Adipocyte (in vitro differentiated cells): ENCODE data around the gene PNMA8A.
"Not testable (repeated sequence)": the region's sequence is repeated elsewhere in the genome, so short reads cannot be mapped to it uniquely, and the experiment has no call there.

ENCODE experiments used
- DNase-seq: peaks from one replicate; pipeline ENCODE4 v3.0.0-alpha.2; 2015; ENCODE audit warnings: low read depth
- H3K27me3 ChIP-seq: replicated peaks from 2 replicates; pipeline ENCODE4 v1.7.0; 2013; ENCODE audit warnings: mild to moderate bottlenecking, low read length, moderate library complexity; ENCODE audit not compliant: control insufficient read depth, insufficient read depth
- H3K36me3 ChIP-seq: 2 replicates; pipeline ENCODE4 v1.7.0; 2013; ENCODE audit warnings: low read length, mild to moderate bottlenecking, moderate library complexity; ENCODE audit not compliant: control insufficient read depth, insufficient read depth, severe bottlenecking
- H3K4me1 ChIP-seq: 2 replicates; pipeline ENCODE4 v1.7.0; 2013; ENCODE audit warnings: mild to moderate bottlenecking, low read length, moderate library complexity; ENCODE audit not compliant: control insufficient read depth, insufficient read depth
- H3K4me3 ChIP-seq: 2 replicates; pipeline ENCODE4 v1.7.0; 2013; ENCODE audit warnings: mild to moderate bottlenecking, low read length, moderate library complexity
- H3K9ac ChIP-seq: 2 replicates; pipeline ENCODE4 v1.7.0; 2013; ENCODE audit warnings: mild to moderate bottlenecking, low read length, moderate library complexity
- H3K9me3 ChIP-seq: 2 replicates; pipeline ENCODE4 v1.7.0; 2013; ENCODE audit warnings: mild to moderate bottlenecking, low read length, moderate library complexity; ENCODE audit not compliant: control insufficient read depth

PNMA8A gene

DNA sequence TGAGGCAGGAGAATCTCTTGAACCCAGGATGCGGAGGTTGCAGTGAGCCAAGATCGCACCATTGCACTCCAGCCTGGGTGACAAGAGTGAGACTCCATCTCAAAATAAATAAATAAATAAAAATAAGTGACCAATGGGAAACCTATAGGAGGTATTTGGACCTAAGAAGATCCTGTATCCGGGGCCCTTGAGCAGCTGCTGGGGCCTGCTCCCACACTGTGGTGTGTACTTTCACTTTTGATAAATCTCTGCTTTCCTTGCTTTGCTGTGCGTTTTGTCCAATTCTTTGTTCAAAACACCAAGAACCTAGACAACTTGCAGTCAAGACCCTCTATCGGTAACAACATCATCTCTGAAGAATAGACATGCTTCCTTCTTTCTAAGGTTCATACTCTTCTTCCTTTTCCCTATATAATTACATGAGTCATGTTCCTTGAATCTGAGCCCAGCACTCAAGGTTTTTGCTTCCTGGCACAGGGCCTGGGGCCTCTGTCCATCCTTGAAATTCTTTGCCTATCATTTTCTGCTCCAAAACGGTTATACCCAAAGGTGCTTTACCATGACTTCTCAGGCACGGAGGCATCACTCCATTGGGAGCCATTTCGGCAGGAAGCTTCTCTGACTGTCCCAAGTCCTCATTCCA, 28.4 kb downstream of the PNMA8A start:
- Histone ChIP-seq H3K27me3 (no peaks in the 10 kb centered on the region), H3K9me3 (no peaks in the 10 kb centered on the region), H3K36me3 (no peaks in the 10 kb centered on the region), H3K4me3 (peak overlapping the region; percentile 56), H3K9ac (no peak overlapping the region), H3K4me1 (peaks cover 22% of the 10 kb centered on the region)
- peak; percentile 84 for DNase-seq

DNA sequence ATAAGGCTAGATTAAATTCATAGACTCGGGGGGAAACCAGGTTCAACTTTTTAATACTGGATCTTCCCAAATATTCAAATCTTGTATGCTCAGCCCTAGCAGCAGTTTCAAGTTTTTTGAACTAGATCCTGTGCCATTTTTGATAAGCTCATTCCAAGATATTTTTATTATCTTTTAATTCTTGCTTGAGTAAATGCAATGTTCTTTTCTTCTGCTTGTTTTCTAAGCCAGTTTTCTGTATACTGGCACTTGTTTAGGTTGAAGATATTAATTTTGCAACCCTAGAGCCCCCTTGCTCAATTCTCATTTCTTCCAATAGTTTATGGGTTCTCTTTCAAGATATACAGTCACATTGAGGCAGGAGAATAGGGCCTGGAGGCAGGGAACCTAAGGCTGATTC, 29.5 kb downstream of the PNMA8A start:
- Histone ChIP-seq H3K4me3 (no peak overlapping the region), H3K4me1 (peaks cover 22% of the 10 kb centered on the region), H3K9me3 (no peaks in the 10 kb centered on the region)

DNA sequence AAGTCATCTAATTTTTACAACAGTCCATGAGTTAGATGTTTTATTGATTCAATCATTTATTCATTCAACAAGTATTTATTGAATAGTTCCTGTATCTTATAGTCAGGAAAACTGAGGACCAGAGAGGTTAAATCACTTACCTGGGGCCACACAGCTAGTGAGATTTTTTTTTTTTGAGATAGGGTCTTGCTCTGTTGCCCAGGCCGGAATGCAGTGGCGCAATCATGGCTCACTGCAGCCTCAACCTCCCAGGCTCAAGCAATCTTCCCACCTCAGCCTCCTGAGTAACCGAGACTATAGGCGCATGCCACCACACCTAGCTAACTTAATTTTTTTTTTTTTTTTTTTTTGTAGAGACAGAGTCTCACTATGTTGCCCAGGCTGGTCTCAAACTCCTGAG, 35.7 kb downstream of the PNMA8A start:
- H3K9me3 ChIP-seq, H3K4me3 ChIP-seq, H3K9ac ChIP-seq, DNase-seq, H3K4me1 ChIP-seq, H3K27me3 ChIP-seq, H3K36me3 ChIP-seq: not testable (repeated sequence)

More for the DNA sequence above, 29.5 kb downstream of the PNMA8A start:
- H3K27me3 ChIP-seq, result no peaks in the 10 kb centered on the region
- H3K36me3 ChIP-seq, result no peaks in the 10 kb centered on the region
- DNase-seq, result no peak
- H3K9ac ChIP-seq, result peak overlapping the region; percentile 32

DNA sequence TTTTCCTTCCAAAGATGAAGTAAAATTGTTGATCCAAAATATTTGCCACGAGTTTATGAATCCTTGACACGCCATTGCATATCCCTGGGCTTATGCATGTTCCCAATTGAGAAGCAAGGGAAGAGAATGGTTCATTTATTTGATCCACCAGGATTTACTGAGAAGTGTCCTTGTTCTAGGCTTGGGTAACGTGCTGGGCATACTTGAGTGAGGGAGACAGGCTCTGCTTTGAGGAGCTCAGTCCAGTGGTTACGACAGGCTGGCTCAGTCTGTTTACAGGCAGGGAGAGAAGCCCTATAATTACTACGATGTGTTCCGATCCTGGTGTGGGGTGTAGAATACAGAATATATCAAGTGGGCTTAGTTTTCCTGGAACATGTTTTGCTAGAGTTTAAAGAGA, 36.4 kb downstream of the PNMA8A start:
- Histone ChIP-seq H3K36me3 (no peaks in the 10 kb centered on the region), H3K9me3 (no peaks in the 10 kb centered on the region), H3K4me1 (no peaks in the 10 kb centered on the region), H3K27me3 (peaks cover 3% of the 10 kb centered on the region), H3K9ac (no peak overlapping the region), H3K4me3 (no peak overlapping the region)
- no peak for DNase-seq

DNA sequence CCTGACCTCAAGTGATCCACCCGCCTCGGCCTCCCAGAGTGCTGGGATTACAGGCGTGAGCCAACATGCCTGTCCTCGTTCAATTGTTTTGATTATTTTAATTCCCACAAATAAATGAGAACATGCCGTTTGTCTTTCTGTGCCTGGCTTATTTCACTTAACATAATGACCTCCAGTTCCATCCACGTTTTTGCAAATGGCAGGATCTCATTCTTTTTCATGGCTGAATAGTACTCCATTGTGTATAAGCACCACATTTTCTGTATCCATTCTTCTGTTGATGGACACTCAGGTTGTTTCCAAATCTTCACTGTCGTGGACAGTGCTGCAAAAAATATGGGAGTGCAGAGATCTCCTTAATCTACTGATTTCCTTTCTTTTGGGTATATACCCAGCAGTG, 37.9 kb downstream of the PNMA8A start:
- not testable (repeated sequence) for H3K4me1 ChIP-seq

DNA sequence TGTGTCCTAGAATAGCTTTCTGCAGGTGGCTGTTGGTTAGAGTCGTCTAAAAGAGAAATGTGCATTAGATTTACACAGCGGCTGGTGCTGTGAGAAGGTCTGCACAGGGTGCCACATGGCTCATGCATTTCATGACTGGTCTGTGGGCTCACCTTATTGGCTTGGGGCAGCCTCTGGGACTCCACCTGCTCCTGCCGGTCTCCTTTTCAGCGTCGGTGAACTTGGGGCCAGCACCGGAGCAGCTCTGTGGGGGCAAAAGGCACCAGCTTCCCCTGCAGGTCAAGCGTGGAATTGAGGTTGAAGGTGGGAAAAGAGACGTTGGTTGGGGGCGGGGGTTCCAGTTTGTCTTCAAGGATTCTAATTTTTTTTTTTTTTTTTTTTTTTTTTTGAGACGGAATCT, 39.5 kb downstream of the PNMA8A start:
- Histone ChIP-seq H3K36me3 (no peaks in the 10 kb centered on the region), H3K4me1 (peaks cover 5% of the 10 kb centered on the region), H3K9me3 (no peaks in the 10 kb centered on the region), H3K9ac (no peak overlapping the region), H3K4me3 (no peak overlapping the region), H3K27me3 (peaks cover 9% of the 10 kb centered on the region)
- no peak for DNase-seq

More for the DNA sequence above, 37.9 kb downstream of the PNMA8A start:
- H3K4me3 ChIP-seq, H3K27me3 ChIP-seq, DNase-seq, H3K36me3 ChIP-seq, H3K9me3 ChIP-seq, H3K9ac ChIP-seq: not testable (repeated sequence)

DNA sequence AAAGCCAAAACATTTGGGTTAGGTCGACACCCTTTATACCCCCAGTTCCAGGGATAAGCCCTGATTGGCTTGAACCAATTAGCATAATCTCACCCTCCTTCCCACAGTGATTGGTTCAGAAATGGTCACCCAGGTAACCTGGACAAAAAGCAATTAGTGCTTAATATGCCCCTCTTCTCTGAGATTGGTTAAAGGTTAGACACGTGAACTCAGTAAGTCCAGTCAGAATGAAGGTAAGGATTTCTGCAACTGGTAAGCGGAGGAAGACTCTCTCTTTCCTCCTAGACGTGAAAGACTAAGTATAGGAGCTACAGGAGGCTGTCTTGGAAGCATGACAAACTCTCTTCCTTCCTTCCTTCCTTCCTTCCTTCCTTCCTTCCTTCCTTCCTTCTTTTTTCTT, 41.4 kb downstream of the PNMA8A start:
- peaks cover 10% of the 10 kb centered on the region for H3K4me1 ChIP-seq

DNA sequence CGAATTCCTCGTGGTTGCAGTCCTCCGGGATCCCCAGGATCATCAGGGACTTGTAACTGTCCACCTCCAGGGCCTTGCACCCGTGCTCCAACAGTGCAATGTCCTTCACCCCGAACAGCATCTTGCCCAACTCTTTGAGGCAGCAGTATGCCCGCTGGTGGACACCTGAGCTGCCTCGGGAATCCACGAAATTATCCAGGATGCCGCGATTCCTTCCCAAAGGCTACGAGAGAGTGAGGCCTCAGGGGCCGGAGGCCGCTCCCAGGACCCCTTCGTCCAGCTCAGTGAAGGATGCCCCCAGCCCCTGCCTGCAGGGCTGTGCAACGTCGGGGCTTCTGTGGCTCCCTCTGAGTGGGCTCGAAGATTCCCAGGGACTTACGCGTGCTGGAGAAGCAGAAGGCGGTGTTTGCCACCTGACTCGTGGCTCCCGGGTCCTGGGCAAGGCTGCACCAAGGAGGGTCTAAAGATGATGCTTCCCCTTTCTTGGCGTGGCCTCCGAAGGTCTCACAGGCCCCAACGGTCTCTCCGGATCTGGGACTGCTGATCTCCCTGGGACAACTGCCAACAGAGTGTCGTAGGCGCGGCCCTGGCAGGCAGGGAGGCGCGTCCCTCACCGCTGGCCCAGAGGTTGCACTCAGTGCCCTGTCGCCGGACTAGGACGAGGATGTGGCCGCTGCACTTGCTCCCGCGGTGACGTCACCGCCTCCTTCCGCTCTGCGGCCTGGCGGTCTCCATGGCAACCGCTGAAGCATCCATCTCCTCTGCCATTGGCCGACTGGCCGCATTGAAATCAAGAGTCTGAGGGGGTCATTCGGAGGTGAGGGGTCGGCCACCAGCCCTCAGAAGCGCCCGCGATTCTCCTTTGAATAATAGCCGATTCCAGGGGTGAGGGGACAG, 42.9 kb downstream of the PNMA8A start, which contains the start of gene PNMA8C:
Gene PNMA8C (minus strand): TSS at position 698 of the 897 bp plus-strand sequence. CDS start 577 bp downstream, at position 121.
- Histone ChIP-seq H3K9me3 (no peaks in the 10 kb centered on the region), H3K4me1 (peaks cover 10% of the 10 kb centered on the region), H3K36me3 (no peaks in the 10 kb centered on the region), H3K4me3 (peak within 1 kb of the TSS; percentile 41), H3K27me3 (peaks cover 9% of the 10 kb centered on the region), H3K9ac (no peak within 1 kb of the TSS)
- peak; percentile 75 for DNase-seq

More for the DNA sequence above, 41.4 kb downstream of the PNMA8A start:
- no peak for DNase-seq
- Histone ChIP-seq H3K4me3 (no peak overlapping the region), H3K9ac (no peak overlapping the region), H3K9me3 (no peaks in the 10 kb centered on the region), H3K27me3 (peaks cover 9% of the 10 kb centered on the region), H3K36me3 (no peaks in the 10 kb centered on the region)

DNA sequence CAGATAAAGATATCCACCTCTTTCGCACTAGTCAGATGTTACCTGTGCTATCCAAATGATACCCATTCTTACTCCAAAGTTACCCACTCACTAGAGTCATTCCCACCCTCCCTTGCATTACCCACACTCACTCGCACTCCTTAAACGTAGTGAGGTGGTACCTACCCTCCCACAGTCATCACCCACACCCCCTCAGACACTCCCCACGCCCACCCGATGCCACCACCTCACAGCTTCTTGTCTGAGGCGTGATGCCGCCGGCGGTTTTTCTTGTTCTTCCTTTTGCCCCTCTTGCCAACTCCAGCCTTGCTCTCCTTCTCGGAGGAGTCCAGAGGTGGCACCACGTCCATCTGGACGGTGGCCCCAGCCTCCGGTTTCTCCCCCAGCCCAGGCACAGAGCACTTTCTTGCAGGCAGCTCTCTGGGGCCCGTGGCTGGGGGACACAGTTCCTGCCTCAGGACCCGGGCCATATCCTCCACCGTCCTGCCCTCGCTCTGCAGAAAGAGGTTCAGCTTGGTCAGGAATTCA, 43.8 kb downstream of the PNMA8A start:
- Histone ChIP-seq H3K27me3 (peaks cover 9% of the 10 kb centered on the region), H3K9me3 (no peaks in the 10 kb centered on the region), H3K4me3 (no peak overlapping the region), H3K4me1 (peaks cover 10% of the 10 kb centered on the region), H3K36me3 (no peaks in the 10 kb centered on the region), H3K9ac (no peak overlapping the region)
- DNase-seq, result no peak

DNA sequence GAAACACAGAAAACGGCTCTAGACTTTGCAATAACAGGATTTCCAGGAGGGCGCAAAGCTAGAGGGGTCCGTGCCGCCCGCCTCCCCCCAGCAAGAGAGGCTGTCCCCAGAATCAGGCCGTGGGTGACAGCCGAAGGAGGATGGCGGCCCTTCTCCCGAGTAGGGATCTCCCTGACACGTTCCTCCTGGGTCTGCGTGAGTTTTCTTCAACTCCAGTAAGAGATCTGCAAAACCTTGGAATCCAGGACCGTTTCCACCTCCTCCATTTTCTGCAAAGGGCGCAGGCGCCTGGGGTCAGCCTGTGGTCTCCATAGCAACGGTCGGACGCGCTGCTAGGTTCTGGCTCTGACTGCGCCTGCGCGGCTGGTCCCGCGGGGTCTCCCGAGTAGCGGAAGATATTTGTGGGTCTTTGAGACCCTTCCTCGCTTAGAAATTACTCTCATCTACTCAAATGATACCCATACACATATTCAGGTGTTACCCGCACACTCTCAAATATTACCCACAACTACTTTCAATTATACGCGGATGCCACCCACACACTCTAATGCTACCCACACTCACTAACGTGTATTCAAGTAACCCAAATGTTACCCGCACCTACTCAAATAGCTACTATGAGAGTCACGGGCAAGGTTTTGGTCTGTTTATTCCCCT, 44.7 kb downstream of the PNMA8A start:
- peak; percentile 91 for DNase-seq
- Histone ChIP-seq H3K9me3 (no peaks in the 10 kb centered on the region), H3K36me3 (no peaks in the 10 kb centered on the region), H3K4me1 (peaks cover 10% of the 10 kb centered on the region), H3K4me3 (peak overlapping the region; percentile 86), H3K27me3 (peaks cover 9% of the 10 kb centered on the region), H3K9ac (peak overlapping the region; percentile 86)

DNA sequence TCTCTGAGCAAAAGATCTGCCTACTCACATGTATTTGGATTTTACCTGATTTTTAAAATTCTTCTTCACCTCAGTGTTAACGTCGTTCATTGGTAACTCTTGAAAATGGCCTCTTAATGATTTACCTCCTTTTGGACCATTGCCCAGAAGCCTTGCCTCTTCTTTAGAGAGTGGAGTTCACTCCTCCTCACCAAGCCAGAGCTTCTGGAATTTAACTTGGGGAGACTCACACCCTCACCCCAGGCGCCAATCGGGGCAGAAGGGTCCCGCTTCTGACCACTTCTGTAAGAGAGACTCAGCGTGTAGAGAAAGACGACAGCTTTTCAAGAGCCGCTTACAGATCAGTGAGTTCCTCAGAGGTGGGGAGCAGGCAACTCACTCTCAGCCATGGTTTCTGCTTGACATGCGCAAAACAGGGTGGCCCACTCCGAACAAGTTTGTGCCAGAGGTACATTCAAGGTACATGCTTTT, 45.3 kb downstream of the PNMA8A start:
- Histone ChIP-seq H3K4me1 (peaks cover 10% of the 10 kb centered on the region), H3K9ac (peak overlapping the region; percentile 86), H3K36me3 (no peaks in the 10 kb centered on the region), H3K9me3 (no peaks in the 10 kb centered on the region), H3K4me3 (peak overlapping the region; percentile 86), H3K27me3 (peaks cover 9% of the 10 kb centered on the region)
- no peak for DNase-seq
